Mucosa of descending colon (tissue), 3 donors: ENCODE data around the gene ACD. TPM values are rescaled to one million over a fixed set of nuclear protein-coding genes. Genes with fewer than 3 reads are reported as not detected.

Experiments used
- ATAC-seq: fragments of 200-7000 bp; cut with Tn5 transposase; one replicate; pipeline ENCODE4 v1.9.1; 2020; ENCODE audit warnings: mild to moderate bottlenecking, moderate library complexity
- DNase-seq, 3 donors: peaks; one replicate each; pipeline ENCODE4 v3.0.0-alpha.2; 2020
- H3K36me3 ChIP-seq: fragments of 200-600 bp; one replicate; pipeline ENCODE4 v1.8.0; 2021; ENCODE audit warnings: low read depth, mild to moderate bottlenecking
- H3K4me1 ChIP-seq: fragments of 200-600 bp; one replicate; pipeline ENCODE4 v1.8.0; 2021; ENCODE audit warnings: low read depth, mild to moderate bottlenecking
- H3K4me3 ChIP-seq: fragments of 200-600 bp; one replicate; pipeline ENCODE4 v1.8.0; 2021; ENCODE audit warnings: mild to moderate bottlenecking
- H3K9me3 ChIP-seq: fragments of 200-600 bp; one replicate; pipeline ENCODE4 v1.8.0; 2021; ENCODE audit warnings: mild to moderate bottlenecking
- CTCF ChIP-seq: fragments of 200-600 bp; IDR thresholded peaks from one replicate; pipeline ENCODE4 v1.8.0; 2022; ENCODE audit warnings: antibody characterized with exemption, mild to moderate bottlenecking
- intact Hi-C, 2 donors: fragments of 100-400 bp; cut with DNase I in 1 of 2; cut with micrococcal nuclease in 1 of 2; formaldehyde crosslinking; loops; one replicate each; pipeline versions ENCODE4 v1.11.0 to v1.11.1; 2022; cut with DNase I, micrococcal nuclease
- total RNA-seq, 3 donors: library from RNA; stranded (reverse); fragmentation: NEBNext Ultra II Directional in 2 of 3; extraction: Animal tissue kit (Norgen Biotek cat#: 25700) in 2 of 3; gene quantifications; one replicate each; pipeline versions ENCODE4 v1.2.1 to v1.2.4, GENCODE V29; 2021 to 2023
- donor health status: DM: no; HTN: no; CAD: no; lungs with moderate emphysema.
- donor health status: DM: no; HTN: no; CAD: no.
- donor health status: DM: no; HTN: yes; CAD: no.

ACD gene
- total RNA-seq, 3 donors from 2014 or later, result 8.9 to 17.1 (median 11.5) TPM

DNA sequence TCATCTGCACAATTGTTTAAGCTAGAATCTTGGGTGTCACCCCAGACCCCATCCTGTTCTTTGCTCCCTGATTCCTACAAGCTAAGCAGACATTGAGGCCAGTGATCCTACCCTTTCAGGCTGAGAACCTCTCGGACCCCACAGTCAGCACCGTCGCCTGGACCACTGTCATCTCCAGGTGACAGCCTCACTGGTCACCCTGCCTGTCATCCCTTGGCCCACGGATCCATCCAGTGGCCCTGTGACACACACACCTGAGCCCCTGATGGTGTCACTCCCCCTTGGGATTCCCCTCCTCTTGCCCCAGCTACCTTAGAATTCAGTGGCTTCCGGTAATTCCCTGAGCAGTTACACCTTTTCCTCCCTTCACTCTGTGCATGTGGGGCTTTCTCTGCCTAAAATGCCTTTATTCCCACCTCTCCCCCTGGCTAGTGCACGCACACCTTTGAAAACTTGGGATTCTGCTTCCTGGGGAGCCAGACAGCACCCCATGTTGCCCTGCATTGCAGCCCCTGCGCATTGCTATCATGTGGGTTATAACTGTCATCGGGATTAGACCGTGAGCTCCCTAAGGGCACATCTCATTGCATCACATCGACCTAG is 9.5 kb upstream of the ACD start:
- peaks cover 27% of the 10 kb centered on the region for H3K4me1 ChIP-seq
- ATAC-seq (no peak), DNase-seq (peak in 1 of 3 donors; percentile 21)
- H3K36me3 ChIP-seq, result no peaks in the 10 kb centered on the region
- H3K4me3 ChIP-seq, result no peak overlapping the region
- H3K9me3 ChIP-seq, result no peaks in the 10 kb centered on the region
- intact Hi-C loops, result loop anchor here in 1 of 2 donors (10.0 kb wide), 1 partner anchor 125 kb away; no protein-coding TSS in a partner anchor
- TF ChIP-seq CTCF, result no peak

- Histone ChIP-seq H3K4me1 (peaks cover 18% of the 10 kb centered on the region), H3K9me3 (no peaks in the 10 kb centered on the region), H3K36me3 (no peaks in the 10 kb centered on the region), H3K4me3 (no peak overlapping the region)
- ATAC-seq, result no peak
- no peak for DNase-seq
- no peak for TF ChIP-seq CTCF
- intact Hi-C loops, result loop anchor here in 1 of 2 donors (10.0 kb wide), 1 partner anchor 124 kb away; no protein-coding TSS in a partner anchor
Measured at GRCh38 chr16:67668495-67669157, 8.6 kb upstream of the ACD start.

DNA sequence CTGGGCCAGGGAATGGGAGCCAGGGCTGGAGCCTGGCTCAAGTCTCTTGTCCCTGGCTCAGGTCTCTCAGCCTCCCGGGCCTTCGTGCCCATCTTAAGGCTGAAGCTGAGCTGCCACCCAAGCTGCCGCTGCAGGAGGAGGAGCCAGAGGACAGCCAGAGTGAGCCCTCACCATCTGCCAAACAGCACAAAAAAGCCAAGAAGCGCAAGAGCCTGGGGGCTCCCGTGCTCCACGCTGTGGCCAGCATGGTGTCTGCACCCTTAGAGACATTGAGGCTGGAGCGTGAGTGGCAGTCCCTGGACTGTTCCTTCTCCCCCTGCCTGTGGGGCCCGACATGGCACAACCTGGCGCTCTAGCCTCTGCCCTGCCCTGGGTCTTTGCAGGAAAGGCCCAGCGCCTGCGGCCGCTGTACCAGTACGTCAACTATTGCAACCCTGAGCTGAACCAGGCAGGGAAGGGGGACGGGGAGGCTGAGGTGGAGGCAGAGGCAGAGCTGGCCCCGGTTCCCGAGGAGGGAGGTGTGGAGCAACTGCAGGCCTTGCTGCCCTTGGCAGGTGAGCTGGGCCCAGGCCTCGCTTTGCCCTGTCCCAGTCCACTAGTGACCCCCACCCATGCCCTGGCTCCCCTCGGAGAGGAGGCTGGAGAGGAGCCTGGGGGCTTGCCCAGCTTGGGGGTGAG is 7.9 kb upstream of the ACD start:
- ATAC-seq, result peak; percentile 84
- intact Hi-C loops, result loop anchor here in 1 of 2 donors (10.0 kb wide), 1 partner anchor 123 kb away; no protein-coding TSS in a partner anchor
- Histone ChIP-seq H3K4me1 (peaks cover 12% of the 10 kb centered on the region), H3K36me3 (no peaks in the 10 kb centered on the region), H3K9me3 (no peaks in the 10 kb centered on the region), H3K4me3 (no peak overlapping the region)
- TF ChIP-seq CTCF, result peak; percentile 71
- peak; percentile 83 to 89 (median 86) for DNase-seq

- intact Hi-C loops, result loop anchor here in 1 of 2 donors (10.0 kb wide), 1 partner anchor 123 kb away; no protein-coding TSS in a partner anchor
- DNase-seq, result no peak
- ATAC-seq, result no peak
Measured at GRCh38 chr16:67667453-67667816, 7.4 kb upstream of the ACD start.

More at GRCh38 chr16:67667453-67667816, 7.4 kb upstream of the ACD start:
- no peak for TF ChIP-seq CTCF
- Histone ChIP-seq H3K9me3 (no peaks in the 10 kb centered on the region), H3K36me3 (no peaks in the 10 kb centered on the region), H3K4me3 (no peak overlapping the region), H3K4me1 (peaks cover 10% of the 10 kb centered on the region)
